Right lobe of liver (tissue), 4 donors: ENCODE measurements around the gene NETO1.

Experiments
- CTCF ChIP-seq, 4 donors: fragments of 200-600 bp in 3 of 4; fragments of 450-650 bp in 1 of 4; IDR thresholded peaks; one replicate each; pipeline versions ENCODE4 v1.5.1 to v1.8.0; 2016 to 2022; ENCODE audit warnings: antibody characterized with exemption in 4 of 4, mild to moderate bottlenecking in 2 of 4
- POLR2A ChIP-seq: fragments of 450-650 bp; IDR thresholded peaks from one replicate; pipeline ENCODE4 v1.6.1; 2017; ENCODE audit warnings: antibody characterized with exemption, mild to moderate bottlenecking
- donor health status: DM: no; HTN: no; CAD: no.
- donor health status: DM: no; HTN: no; CAD: no.
- donor health status: DM: no; HTN: yes; CAD: no.

GRCh38 chr18:72859088-72859487 lies 8.7 kb downstream of the NETO1 start:
- TF ChIP-seq CTCF (IDR thresholded peaks at IDR 0.05) (no peak), POLR2A (no peak)
